HCT116 (cell line): ENCODE data around the gene CFAP107. TPM values are rescaled to one million over a fixed set of nuclear protein-coding genes. Genes with fewer than 3 reads are reported as not detected.

Source experiments
- ATAC-seq: fragments of 200-7000 bp; cut with Tn5 transposase; 2 replicates; pipeline ENCODE4 v1.9.1; 2020; ENCODE audit warnings: mild to moderate bottlenecking, moderate library complexity
- BruUV-seq: library from RNA; stranded (reverse); fragments of 400-500 nt; replicated peaks from 2 replicates; lab custom pipeline; 2021; lab: Mats Ljungman, UMichigan
- CTCF ChIA-PET: fragments of 300-600 bp; sonication (Branson Sonifier 250); formaldehyde crosslinking; loops from one replicate; lab custom pipeline; 2021; ENCODE audit warnings: antibody characterized with exemption; lab: Charles Lee
- POLR2A ChIA-PET: fragments of 300-600, 350-600 bp; sonication (Branson Sonifier 250); formaldehyde crosslinking; loops from one replicate; lab custom pipeline; 2021; ENCODE audit warnings: antibody characterized with exemption; lab: Charles Lee
- RAD21 ChIA-PET, 2 experiments: fragments of 300-600 bp; sonication (Branson Sonifier 250); formaldehyde crosslinking; loops; one replicate each; lab custom pipeline; 2023; ENCODE audit warnings: low total read pairs in 2 of 2; ENCODE audit not compliant: uncharacterized antibody in 2 of 2, unreplicated experiment in 2 of 2, low non-redundant PET in 1 of 2; lab: Charles Lee
- DNase-seq: peaks from one replicate; pipeline ENCODE4 v3.0.0-alpha.2; 2010; ENCODE audit warnings: low read depth, low spot score
- H2AFZ ChIP-seq: fragments of 200-600 bp; shearing (Covaris generic), sonication (generic); 2 replicates; pipeline ENCODE4 v1.6.1; 2017; ENCODE audit warnings: low read depth, mixed run types, mixed read lengths, antibody characterized with exemption, low read length; ENCODE audit not compliant: poor library complexity, severe bottlenecking
- H3K27ac ChIP-seq: 2 replicates; pipeline ENCODE4 v1.5.1; 2012; ENCODE audit warnings: low read depth, low read length
- H3K27me3 ChIP-seq: fragments of 200-600 bp; sonication (generic); 2 replicates; pipeline ENCODE4 v1.6.1; 2016; ENCODE audit warnings: mixed run types, low read length, mixed read lengths; ENCODE audit not compliant: insufficient read depth
- H3K36me3 ChIP-seq, 2 experiments: fragments of 200-500 bp in 1 of 2; fragments of 200-600 bp in 1 of 2; sonication (Bioruptor generic) in 1 of 2; sonication (generic) in 1 of 2; 2 replicates each; pipeline versions ENCODE4 v1.5.1 to v1.6.1; 2014 to 2016; ENCODE audit warnings: low read length in 2 of 2, inconsistent platforms in 1 of 2, mixed read lengths in 1 of 2, mixed run types in 1 of 2; ENCODE audit not compliant: insufficient read depth in 2 of 2, control insufficient read depth in 1 of 2
- H3K4me1 ChIP-seq, 2 experiments: fragments of 200-600 bp in 1 of 2; sonication (generic) in 1 of 2; 2 replicates each; pipeline versions ENCODE4 v1.5.1 to v1.6.1; 2012 to 2017; ENCODE audit warnings: low read length in 2 of 2, inconsistent platforms in 1 of 2, mild to moderate bottlenecking in 1 of 2, mixed read lengths in 1 of 2, mixed run types in 1 of 2, moderate library complexity in 1 of 2; ENCODE audit not compliant: insufficient read depth in 2 of 2, control insufficient read depth in 1 of 2
- H3K4me2 ChIP-seq: fragments of 200-600 bp; sonication (generic); 2 replicates; pipeline ENCODE4 v1.6.1; 2017; ENCODE audit warnings: mixed run types, low read length, mixed read lengths
- H3K4me3 ChIP-seq, 2 experiments: fragments of 200-600 bp in 1 of 2; sonication (generic) in 1 of 2; replicated peaks in 1 of 2; 2 replicates each; pipeline ENCODE4 v1.5.1; 2011 to 2016; ENCODE audit warnings: low read length in 2 of 2, control low read depth in 1 of 2, low read depth in 1 of 2, mild to moderate bottlenecking in 1 of 2, mixed read lengths in 1 of 2, mixed run types in 1 of 2
- H3K79me2 ChIP-seq: fragments of 200-600 bp; sonication (generic); 2 replicates; pipeline ENCODE4 v1.6.1; 2017; ENCODE audit warnings: mild to moderate bottlenecking, mixed run types, low read length, moderate library complexity, mixed read lengths; ENCODE audit not compliant: insufficient read depth
- H3K9ac ChIP-seq: fragments of 200-600 bp; sonication (generic); 2 replicates; pipeline ENCODE4 v1.6.1; 2016; ENCODE audit warnings: low read length, mixed read lengths
- H3K9me2 ChIP-seq: fragments of 200-600 bp; sonication (generic), shearing (Covaris generic); 2 replicates; pipeline ENCODE4 v1.6.1; 2017; ENCODE audit warnings: mixed run types, mild to moderate bottlenecking, moderate library complexity; ENCODE audit not compliant: insufficient read depth
- H3K9me3 ChIP-seq, 2 experiments: fragments of 200-500 bp in 1 of 2; fragments of 200-600 bp in 1 of 2; sonication (Bioruptor generic) in 1 of 2; sonication (generic) in 1 of 2; 2 replicates each; pipeline ENCODE4 v1.6.1; 2014 to 2017; ENCODE audit warnings: low read length in 2 of 2, mixed read lengths in 2 of 2, inconsistent platforms in 1 of 2, low read depth in 1 of 2, mild to moderate bottlenecking in 1 of 2, mixed run types in 1 of 2, moderate library complexity in 1 of 2; ENCODE audit not compliant: control insufficient read depth in 1 of 2, insufficient read depth in 1 of 2
- H4K20me1 ChIP-seq: fragments of 200-600 bp; sonication (generic), shearing (Covaris generic); 2 replicates; pipeline ENCODE4 v1.6.1; 2017; ENCODE audit warnings: mixed run types, mild to moderate bottlenecking, moderate library complexity; ENCODE audit not compliant: insufficient read depth
- CBX3 ChIP-seq: IDR thresholded peaks from 2 replicates; pipeline ENCODE4 v1.6.1; 2012; ENCODE audit warnings: low read depth
- CEBPB ChIP-seq: IDR thresholded peaks from 2 replicates; pipeline ENCODE4 v1.6.1; 2012; ENCODE audit warnings: low read depth
- EGR1 ChIP-seq: IDR thresholded peaks from 2 replicates; pipeline ENCODE4 v1.6.1; 2012; ENCODE audit warnings: low read depth
- ELF1 ChIP-seq: IDR thresholded peaks from 2 replicates; pipeline ENCODE4 v1.6.1; 2012; ENCODE audit warnings: low read depth, borderline replicate concordance
- EZH2 ChIP-seq: fragments of 200-600 bp; sonication (generic); IDR thresholded peaks from 2 replicates; pipeline ENCODE4 v1.6.1; 2017; ENCODE audit warnings: antibody characterized with exemption, mixed run types
- FOSL1 ChIP-seq: IDR thresholded peaks from 2 replicates; pipeline ENCODE4 v1.6.1; 2012; ENCODE audit warnings: low read depth
- JUND ChIP-seq: IDR thresholded peaks from 2 replicates; pipeline ENCODE4 v1.6.1; 2012
- MAX ChIP-seq: IDR thresholded peaks from 2 replicates; pipeline ENCODE4 v1.6.1; 2012
- POLR2A ChIP-seq: IDR thresholded peaks from 2 replicates; pipeline ENCODE4 v1.7.0; 2011; ENCODE audit warnings: borderline replicate concordance; ENCODE audit not compliant: insufficient read depth, insufficient read length; ENCODE audit errors: extremely low read depth
- POLR2AphosphoS5 ChIP-seq: IDR thresholded peaks from 2 replicates; pipeline ENCODE4 v1.6.1; 2011; ENCODE audit warnings: mild to moderate bottlenecking, low read depth, low read length, moderate library complexity
- RAD21 ChIP-seq: IDR thresholded peaks from 2 replicates; pipeline ENCODE4 v1.6.1; 2012; ENCODE audit warnings: low read depth, mild to moderate bottlenecking
- SIN3A ChIP-seq: IDR thresholded peaks from 2 replicates; pipeline ENCODE4 v1.6.1; 2012; ENCODE audit warnings: low read depth
- SP1 ChIP-seq: IDR thresholded peaks from 2 replicates; pipeline ENCODE4 v1.6.1; 2012; ENCODE audit warnings: low read depth
- SRF ChIP-seq: IDR thresholded peaks from 2 replicates; pipeline ENCODE4 v1.6.1; 2012; ENCODE audit warnings: low read depth
- YY1 ChIP-seq: IDR thresholded peaks from 2 replicates; pipeline ENCODE4 v1.6.1; 2011; ENCODE audit warnings: low read length, low read depth, moderate library complexity, mild to moderate bottlenecking; ENCODE audit not compliant: insufficient replicate concordance; ENCODE audit errors: extremely low read depth
- ZFX ChIP-seq: fragments of 450-650 bp; IDR thresholded peaks from 2 replicates; pipeline ENCODE4 v1.6.1; 2017
- ZNF274 ChIP-seq: fragments of 200-500 bp; sonication (Bioruptor generic); IDR thresholded peaks from 2 replicates; pipeline ENCODE4 v1.6.1; 2014; ENCODE audit warnings: mild to moderate bottlenecking, low read depth, low read length, inconsistent platforms
- intact Hi-C: fragments of 100-400 bp; cut with micrococcal nuclease; formaldehyde crosslinking; loops from 2 replicates; pipeline ENCODE4 v1.10.0; 2022
- total RNA-seq: library from RNA; stranded (reverse); gene quantifications from one replicate; pipeline ENCODE4 v1.2.1, GENCODE V29; 2021; ENCODE audit not compliant: unreplicated experiment
- TF ChIP-seq, protein P1 (sequence below), 3 experiments: fragments of 200-600 bp in 1 of 3; sonication (generic) in 1 of 3; IDR thresholded peaks in 2 of 3; conservative IDR thresholded peaks in 1 of 3; 2 replicates each; pipeline ENCODE4 v1.5.1; 2012 to 2017; ENCODE audit warnings: low read depth in 2 of 3, low read length in 2 of 3, antibody characterized with exemption in 1 of 3, borderline replicate concordance in 1 of 3, control low read depth in 1 of 3, mild to moderate bottlenecking in 1 of 3, mixed read lengths in 1 of 3, mixed run types in 1 of 3, moderate library complexity in 1 of 3; ENCODE audit not compliant: insufficient read depth in 1 of 3
- TF ChIP-seq, protein P2 (sequence below): IDR thresholded peaks from 2 replicates; pipeline ENCODE4 v1.6.1; 2012

Gene CFAP107
- total RNA-seq, 1 experiment from 2014 or later: not detected

DNA sequence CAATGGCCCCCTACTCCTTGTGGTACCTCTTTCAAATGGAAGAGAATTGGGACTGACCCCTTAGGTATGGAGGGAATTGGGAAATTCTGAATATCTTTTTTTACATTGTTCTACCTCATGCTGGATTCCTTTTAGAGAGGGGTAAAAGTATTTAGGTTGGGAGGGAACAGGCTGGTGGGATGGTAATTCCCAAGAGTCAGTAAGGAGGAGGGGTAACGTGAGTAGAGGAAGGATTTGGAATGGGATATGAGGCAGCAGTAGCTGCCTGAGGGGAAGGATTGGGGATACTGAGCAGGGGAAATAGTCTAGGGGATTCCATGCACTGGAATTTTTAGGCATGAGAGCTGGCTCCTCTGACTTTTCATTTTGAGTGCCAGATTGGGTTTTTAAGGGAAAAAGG, 33.9 kb upstream of the CFAP107 start:
- no peak for DNase-seq
- H3K4me1 ChIP-seq: no peaks in the 10 kb centered on the region
- H3K79me2 ChIP-seq: no peaks in the 10 kb centered on the region
- intact Hi-C loops: no loop called here
- TF ChIP-seq SP1 (no peak), POLR2AphosphoS5 (no peak), SRF (no peak), ZFX (no peak), FOSL1 (no peak), ZNF274 (no peak), EZH2 (no peak), CBX3 (no peak)
- TF ChIP-seq, all 23 proteins: peak for 0
- Histone ChIP-seq H2AFZ (no peak overlapping the region), H3K36me3 (no peaks in the 10 kb centered on the region), H3K4me2 (no peak overlapping the region), H4K20me1 (no peaks in the 10 kb centered on the region), H3K9me2 (no peaks in the 10 kb centered on the region), H3K9me3 (no peaks in the 10 kb centered on the region), H3K27ac (no peak overlapping the region), H3K4me3 (no peak overlapping the region), H3K9ac (no peak overlapping the region), H3K27me3 (no peaks in the 10 kb centered on the region)
- ChIA-PET CTCF (no interaction called here), RAD21 (no interaction called here), POLR2A (no interaction called here)
- no TSS peak for BruUV-seq
- no peak for ATAC-seq

GRCh38 chr1:12712929-12713328, 33.1 kb upstream of the CFAP107 start:
- ChIA-PET CTCF (no interaction called here), POLR2A (no interaction called here), RAD21 (no interaction called here)
- Histone ChIP-seq H3K27me3 (no peaks in the 10 kb centered on the region), H3K79me2 (no peaks in the 10 kb centered on the region), H3K27ac (no peak overlapping the region), H3K9me3 (no peaks in the 10 kb centered on the region), H4K20me1 (no peaks in the 10 kb centered on the region), H3K36me3 (no peaks in the 10 kb centered on the region), H3K4me3 (no peak overlapping the region), H3K4me1 (no peaks in the 10 kb centered on the region), H3K9ac (no peak overlapping the region), H3K4me2 (no peak overlapping the region), H3K9me2 (no peaks in the 10 kb centered on the region)
- no peak for DNase-seq
- no peak for ATAC-seq
- BruUV-seq: no TSS peak
- intact Hi-C loops: no loop called here
- TF ChIP-seq, protein P1, sequence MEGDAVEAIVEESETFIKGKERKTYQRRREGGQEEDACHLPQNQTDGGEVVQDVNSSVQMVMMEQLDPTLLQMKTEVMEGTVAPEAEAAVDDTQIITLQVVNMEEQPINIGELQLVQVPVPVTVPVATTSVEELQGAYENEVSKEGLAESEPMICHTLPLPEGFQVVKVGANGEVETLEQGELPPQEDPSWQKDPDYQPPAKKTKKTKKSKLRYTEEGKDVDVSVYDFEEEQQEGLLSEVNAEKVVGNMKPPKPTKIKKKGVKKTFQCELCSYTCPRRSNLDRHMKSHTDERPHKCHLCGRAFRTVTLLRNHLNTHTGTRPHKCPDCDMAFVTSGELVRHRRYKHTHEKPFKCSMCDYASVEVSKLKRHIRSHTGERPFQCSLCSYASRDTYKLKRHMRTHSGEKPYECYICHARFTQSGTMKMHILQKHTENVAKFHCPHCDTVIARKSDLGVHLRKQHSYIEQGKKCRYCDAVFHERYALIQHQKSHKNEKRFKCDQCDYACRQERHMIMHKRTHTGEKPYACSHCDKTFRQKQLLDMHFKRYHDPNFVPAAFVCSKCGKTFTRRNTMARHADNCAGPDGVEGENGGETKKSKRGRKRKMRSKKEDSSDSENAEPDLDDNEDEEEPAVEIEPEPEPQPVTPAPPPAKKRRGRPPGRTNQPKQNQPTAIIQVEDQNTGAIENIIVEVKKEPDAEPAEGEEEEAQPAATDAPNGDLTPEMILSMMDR (IDR thresholded peaks at IDR 0.05 in 2 of 3, conservative IDR thresholded peaks at IDR 0.05 in 1 of 3; ENCODE audit: borderline replicate concordance in 1 of 3, insufficient read depth in 1 of 3, low read depth in 2 of 3, low read length in 2 of 3): no peak
- no peak for TF ChIP-seq POLR2A
- TF ChIP-seq EGR1: no peak
- TF ChIP-seq CEBPB: no peak
- TF ChIP-seq SIN3A: no peak
- no peak for TF ChIP-seq YY1
- no peak for TF ChIP-seq JUND
- TF ChIP-seq, protein P2, sequence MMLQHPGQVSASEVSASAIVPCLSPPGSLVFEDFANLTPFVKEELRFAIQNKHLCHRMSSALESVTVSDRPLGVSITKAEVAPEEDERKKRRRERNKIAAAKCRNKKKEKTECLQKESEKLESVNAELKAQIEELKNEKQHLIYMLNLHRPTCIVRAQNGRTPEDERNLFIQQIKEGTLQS: no peak
- no peak for TF ChIP-seq ELF1
- no peak for TF ChIP-seq MAX
- no peak for TF ChIP-seq CBX3
- TF ChIP-seq ZNF274: no peak
- no peak for TF ChIP-seq ZFX
- TF ChIP-seq SRF: no peak
- no peak for TF ChIP-seq POLR2AphosphoS5
- no peak for TF ChIP-seq RAD21
- TF ChIP-seq, all 23 proteins: peak for 0
- no peak overlapping the region for H2AFZ ChIP-seq
